Neutrophil (primary cell): ENCODE results near the gene IFI30.

Experiments
- H3K27ac ChIP-seq: fragments of 200-600 bp; sonication (generic); 2 replicates; pipeline ENCODE4 v1.5.1; 2016; ENCODE audit warnings: mild to moderate bottlenecking, moderate library complexity
- H3K27me3 ChIP-seq: fragments of 200-600 bp; sonication (generic); 2 replicates; pipeline ENCODE4 v1.6.0; 2016; ENCODE audit warnings: mild to moderate bottlenecking
- H3K36me3 ChIP-seq: fragments of 200-600 bp; sonication (generic); 2 replicates; pipeline ENCODE4 v1.5.1; 2017
- H3K4me1 ChIP-seq, 2 experiments: fragments of 200-600 bp in 1 of 2; sonication (generic) in 1 of 2; 1 replicate in 1 of 2; 2 replicates in 1 of 2; pipeline versions ENCODE4 v1.5.1 to v1.6.1; 2013 to 2016; ENCODE audit warnings: low read depth in 1 of 2, low read length in 1 of 2, mild to moderate bottlenecking in 1 of 2, moderate library complexity in 1 of 2; ENCODE audit not compliant: control insufficient read depth in 1 of 2, insufficient read depth in 1 of 2
- H3K4me3 ChIP-seq, 2 experiments: fragments of 200-600 bp in 1 of 2; sonication (generic) in 1 of 2; 1 replicate in 1 of 2; 2 replicates in 1 of 2; pipeline ENCODE4 v1.5.1; 2013 to 2016; ENCODE audit warnings: low read depth in 1 of 2, low read length in 1 of 2, mild to moderate bottlenecking in 1 of 2, moderate library complexity in 1 of 2
- H3K9me3 ChIP-seq: fragments of 200-600 bp; sonication (generic); 2 replicates; pipeline ENCODE4 v1.5.1; 2016
- CTCF ChIP-seq: fragments of 200-600 bp; sonication (generic); IDR thresholded peaks from 2 replicates; pipeline ENCODE4 v1.5.1; 2016; ENCODE audit warnings: antibody characterized with exemption

The IFI30 gene

GRCh38 chr19:18152817-18153555 is 20.6 kb upstream of the IFI30 start, which contains the start of gene PIK3R2:
PIK3R2 (plus strand) TSS chr19:18153163; CDS start chr19:18155880, 2,717 bp downstream.
- no peaks in the 10 kb centered on the region for H3K27me3 ChIP-seq
- no peaks in the 10 kb centered on the region for H3K9me3 ChIP-seq
- H3K4me3 ChIP-seq, result peak within 1 kb of the TSS; percentile 94 to 99
- H3K36me3 ChIP-seq, result peaks cover 35% of the 10 kb centered on the region
- peaks cover 24 to 25% of the 10 kb centered on the region in 2 experiments for H3K4me1 ChIP-seq
- TF ChIP-seq CTCF, result peak; percentile 12
- peak within 1 kb of the TSS; percentile 99 for H3K27ac ChIP-seq

GRCh38 chr19:18153556-18154134 is 20.0 kb upstream of the IFI30 start:
- Histone ChIP-seq H3K4me3 (peak overlapping the region; percentile 94 to 99), H3K27me3 (no peaks in the 10 kb centered on the region), H3K9me3 (no peaks in the 10 kb centered on the region), H3K36me3 (peaks cover 28% of the 10 kb centered on the region), H3K27ac (peak overlapping the region; percentile 99), H3K4me1 (peaks cover 24 to 25% of the 10 kb centered on the region in 2 experiments)
- no peak for TF ChIP-seq CTCF

- H3K9me3 ChIP-seq, result no peaks in the 10 kb centered on the region
- H3K4me3 ChIP-seq, result no peak overlapping the region
- H3K27me3 ChIP-seq, result no peaks in the 10 kb centered on the region
- no peak for TF ChIP-seq CTCF
- peaks cover 11% of the 10 kb centered on the region for H3K36me3 ChIP-seq
- no peak overlapping the region for H3K27ac ChIP-seq
- peaks cover 24 to 25% of the 10 kb centered on the region in 2 experiments for H3K4me1 ChIP-seq
Measured at GRCh38 chr19:18155095-18156087, 18.2 kb upstream of the IFI30 start.

- H3K36me3 ChIP-seq, result peaks cover 2% of the 10 kb centered on the region
- no peak overlapping the region for H3K27ac ChIP-seq
- peaks cover 29 to 31% of the 10 kb centered on the region in 2 experiments for H3K4me1 ChIP-seq
Measured at GRCh38 chr19:18156268-18156667, 17.3 kb upstream of the IFI30 start.

More at GRCh38 chr19:18156268-18156667, 17.3 kb upstream of the IFI30 start:
- Histone ChIP-seq H3K9me3 (no peaks in the 10 kb centered on the region), H3K4me3 (no peak overlapping the region), H3K27me3 (no peaks in the 10 kb centered on the region)
- no peak for TF ChIP-seq CTCF
